HCT116 (cell line): ENCODE results near the gene USP9Y. TPM values are rescaled to one million over a fixed set of nuclear protein-coding genes. Genes with fewer than 3 reads are reported as not detected.

Source experiments
- ATAC-seq: fragments of 200-7000 bp; cut with Tn5 transposase; 2 replicates; pipeline ENCODE4 v1.9.1; 2020; ENCODE audit warnings: mild to moderate bottlenecking, moderate library complexity
- BruUV-seq: library from RNA; stranded (reverse); fragments of 400-500 nt; replicated peaks from 2 replicates; lab custom pipeline; 2021; lab: Mats Ljungman, UMichigan
- CTCF ChIA-PET: fragments of 300-600 bp; sonication (Branson Sonifier 250); formaldehyde crosslinking; loops from one replicate; lab custom pipeline; 2021; ENCODE audit warnings: antibody characterized with exemption; lab: Charles Lee
- POLR2A ChIA-PET: fragments of 300-600, 350-600 bp; sonication (Branson Sonifier 250); formaldehyde crosslinking; loops from one replicate; lab custom pipeline; 2021; ENCODE audit warnings: antibody characterized with exemption; lab: Charles Lee
- RAD21 ChIA-PET, 2 experiments: fragments of 300-600 bp; sonication (Branson Sonifier 250); formaldehyde crosslinking; loops; one replicate each; lab custom pipeline; 2023; ENCODE audit warnings: low total read pairs in 2 of 2; ENCODE audit not compliant: uncharacterized antibody in 2 of 2, unreplicated experiment in 2 of 2, low non-redundant PET in 1 of 2; lab: Charles Lee
- DNase-seq: peaks from one replicate; pipeline ENCODE4 v3.0.0-alpha.2; 2010; ENCODE audit warnings: low read depth, low spot score
- H2AFZ ChIP-seq: fragments of 200-600 bp; shearing (Covaris generic), sonication (generic); 2 replicates; pipeline ENCODE4 v1.6.1; 2017; ENCODE audit warnings: low read depth, mixed run types, mixed read lengths, antibody characterized with exemption, low read length; ENCODE audit not compliant: poor library complexity, severe bottlenecking
- H3K27ac ChIP-seq: 2 replicates; pipeline ENCODE4 v1.5.1; 2012; ENCODE audit warnings: low read depth, low read length
- H3K27me3 ChIP-seq: fragments of 200-600 bp; sonication (generic); 2 replicates; pipeline ENCODE4 v1.6.1; 2016; ENCODE audit warnings: mixed run types, low read length, mixed read lengths; ENCODE audit not compliant: insufficient read depth
- H3K36me3 ChIP-seq, 2 experiments: fragments of 200-500 bp in 1 of 2; fragments of 200-600 bp in 1 of 2; sonication (Bioruptor generic) in 1 of 2; sonication (generic) in 1 of 2; 2 replicates each; pipeline versions ENCODE4 v1.5.1 to v1.6.1; 2014 to 2016; ENCODE audit warnings: low read length in 2 of 2, inconsistent platforms in 1 of 2, mixed read lengths in 1 of 2, mixed run types in 1 of 2; ENCODE audit not compliant: insufficient read depth in 2 of 2, control insufficient read depth in 1 of 2
- H3K4me1 ChIP-seq, 2 experiments: fragments of 200-600 bp in 1 of 2; sonication (generic) in 1 of 2; 2 replicates each; pipeline versions ENCODE4 v1.5.1 to v1.6.1; 2012 to 2017; ENCODE audit warnings: low read length in 2 of 2, inconsistent platforms in 1 of 2, mild to moderate bottlenecking in 1 of 2, mixed read lengths in 1 of 2, mixed run types in 1 of 2, moderate library complexity in 1 of 2; ENCODE audit not compliant: insufficient read depth in 2 of 2, control insufficient read depth in 1 of 2
- H3K4me2 ChIP-seq: fragments of 200-600 bp; sonication (generic); 2 replicates; pipeline ENCODE4 v1.6.1; 2017; ENCODE audit warnings: mixed run types, low read length, mixed read lengths
- H3K4me3 ChIP-seq, 2 experiments: fragments of 200-600 bp in 1 of 2; sonication (generic) in 1 of 2; replicated peaks in 1 of 2; 2 replicates each; pipeline ENCODE4 v1.5.1; 2011 to 2016; ENCODE audit warnings: low read length in 2 of 2, control low read depth in 1 of 2, low read depth in 1 of 2, mild to moderate bottlenecking in 1 of 2, mixed read lengths in 1 of 2, mixed run types in 1 of 2
- H3K79me2 ChIP-seq: fragments of 200-600 bp; sonication (generic); 2 replicates; pipeline ENCODE4 v1.6.1; 2017; ENCODE audit warnings: mild to moderate bottlenecking, mixed run types, low read length, moderate library complexity, mixed read lengths; ENCODE audit not compliant: insufficient read depth
- H3K9ac ChIP-seq: fragments of 200-600 bp; sonication (generic); 2 replicates; pipeline ENCODE4 v1.6.1; 2016; ENCODE audit warnings: low read length, mixed read lengths
- H3K9me2 ChIP-seq: fragments of 200-600 bp; sonication (generic), shearing (Covaris generic); 2 replicates; pipeline ENCODE4 v1.6.1; 2017; ENCODE audit warnings: mixed run types, mild to moderate bottlenecking, moderate library complexity; ENCODE audit not compliant: insufficient read depth
- H3K9me3 ChIP-seq, 2 experiments: fragments of 200-500 bp in 1 of 2; fragments of 200-600 bp in 1 of 2; sonication (Bioruptor generic) in 1 of 2; sonication (generic) in 1 of 2; 2 replicates each; pipeline ENCODE4 v1.6.1; 2014 to 2017; ENCODE audit warnings: low read length in 2 of 2, mixed read lengths in 2 of 2, inconsistent platforms in 1 of 2, low read depth in 1 of 2, mild to moderate bottlenecking in 1 of 2, mixed run types in 1 of 2, moderate library complexity in 1 of 2; ENCODE audit not compliant: control insufficient read depth in 1 of 2, insufficient read depth in 1 of 2
- H4K20me1 ChIP-seq: fragments of 200-600 bp; sonication (generic), shearing (Covaris generic); 2 replicates; pipeline ENCODE4 v1.6.1; 2017; ENCODE audit warnings: mixed run types, mild to moderate bottlenecking, moderate library complexity; ENCODE audit not compliant: insufficient read depth
- JUND ChIP-seq: IDR thresholded peaks from 2 replicates; pipeline ENCODE4 v1.6.1; 2012
- MAX ChIP-seq: IDR thresholded peaks from 2 replicates; pipeline ENCODE4 v1.6.1; 2012
- SIN3A ChIP-seq: IDR thresholded peaks from 2 replicates; pipeline ENCODE4 v1.6.1; 2012; ENCODE audit warnings: low read depth
- SRF ChIP-seq: IDR thresholded peaks from 2 replicates; pipeline ENCODE4 v1.6.1; 2012; ENCODE audit warnings: low read depth
- TCF7L2 ChIP-seq: IDR thresholded peaks from 2 replicates; pipeline ENCODE4 v1.7.0; 2011; ENCODE audit warnings: borderline replicate concordance, inconsistent platforms; ENCODE audit not compliant: insufficient read depth, insufficient read length; ENCODE audit errors: extremely low read depth
- intact Hi-C: fragments of 100-400 bp; cut with micrococcal nuclease; formaldehyde crosslinking; loops from 2 replicates; pipeline ENCODE4 v1.10.0; 2022
- total RNA-seq: library from RNA; stranded (reverse); gene quantifications from one replicate; pipeline ENCODE4 v1.2.1, GENCODE V29; 2021; ENCODE audit not compliant: unreplicated experiment

USP9Y gene
- total RNA-seq, 1 experiment from 2014 or later: 4.4 TPM

GRCh38 chrY:12688337-12688736 is 12.7 kb upstream of the USP9Y start:
- Histone ChIP-seq H3K9me3 (no peaks in the 10 kb centered on the region), H3K9ac (no peak overlapping the region), H3K27me3 (no peaks in the 10 kb centered on the region), H4K20me1 (no peaks in the 10 kb centered on the region), H3K27ac (no peak overlapping the region), H3K4me3 (no peak overlapping the region), H3K4me1 (no peaks in the 10 kb centered on the region), H3K4me2 (no peak overlapping the region), H3K9me2 (no peaks in the 10 kb centered on the region), H2AFZ (no peak overlapping the region), H3K79me2 (no peaks in the 10 kb centered on the region), H3K36me3 (no peaks in the 10 kb centered on the region)
- ChIA-PET POLR2A (no interaction called here), CTCF (no interaction called here), RAD21 (no interaction called here)
- no peak for TF ChIP-seq SIN3A
- no peak for TF ChIP-seq TCF7L2
- no peak for TF ChIP-seq JUND
- no peak for ATAC-seq
- BruUV-seq: no TSS peak
- DNase-seq: no peak
- intact Hi-C loops: no loop called here

- ATAC-seq (no peak), DNase-seq (no peak)
- Histone ChIP-seq H3K36me3 (no peaks in the 10 kb centered on the region), H3K27ac (no peak overlapping the region), H3K27me3 (no peaks in the 10 kb centered on the region), H3K4me1 (no peaks in the 10 kb centered on the region), H3K9me3 (no peaks in the 10 kb centered on the region), H3K9me2 (no peaks in the 10 kb centered on the region), H4K20me1 (no peaks in the 10 kb centered on the region), H3K9ac (no peak overlapping the region), H2AFZ (no peak overlapping the region), H3K4me3 (no peak overlapping the region), H3K79me2 (no peaks in the 10 kb centered on the region), H3K4me2 (no peak overlapping the region)
- CTCF ChIA-PET: no interaction called here
- RAD21 ChIA-PET: no interaction called here
- POLR2A ChIA-PET: no interaction called here
- intact Hi-C loops: no loop called here
- TF ChIP-seq MAX: no peak
- no peak for TF ChIP-seq SRF
- no peak for TF ChIP-seq TCF7L2
- BruUV-seq: no TSS peak
These were observed 944 bp upstream of the USP9Y start for GRCh38 chrY:12700087-12700486.
